HG03045 (cell line): ENCODE results near the gene TMEM163.
"Not testable (repeated sequence)": the region's sequence is repeated elsewhere in the genome, so short reads cannot be mapped to it uniquely, and the experiment has no call there.

Source experiments
- ATAC-seq: cut with Tn5 transposase; IDR thresholded peaks from one replicate; pipeline ENCODE4 v1.9.1; 2021; ENCODE audit warnings: mild to moderate bottlenecking, moderate library complexity; ENCODE audit not compliant: unreplicated experiment

The TMEM163 gene

GRCh38 chr2:134718817-134719814 lies at the start of gene TMEM163:
Gene TMEM163, minus strand, starts transcription at chr2:134719000.
- ATAC-seq, result peak; percentile 45

GRCh38 chr2:134766583-134766982 lies 47.8 kb upstream of the TMEM163 start:
- no peak for ATAC-seq

- no peak for ATAC-seq
Measured at GRCh38 chr2:134765987-134766386, 47.2 kb upstream of the TMEM163 start.

GRCh38 chr2:134764164-134764563 lies 45.4 kb upstream of the TMEM163 start:
- no peak for ATAC-seq

GRCh38 chr2:134763164-134763710 lies 44.4 kb upstream of the TMEM163 start:
- ATAC-seq, result no peak

- ATAC-seq, result no peak
Measured at GRCh38 chr2:134762508-134762907, 43.7 kb upstream of the TMEM163 start.

GRCh38 chr2:134760385-134760784 lies 41.6 kb upstream of the TMEM163 start:
- no peak for ATAC-seq

GRCh38 chr2:134758633-134759032 lies 39.8 kb upstream of the TMEM163 start:
- peak; percentile 83 for ATAC-seq

- not testable (repeated sequence) for ATAC-seq
Measured at GRCh38 chr2:134751981-134752380, 33.2 kb upstream of the TMEM163 start.

GRCh38 chr2:134745546-134745945 lies 26.7 kb upstream of the TMEM163 start:
- no peak for ATAC-seq

GRCh38 chr2:134745023-134745422 lies 26.2 kb upstream of the TMEM163 start:
- ATAC-seq, result no peak

GRCh38 chr2:134739879-134740301 lies 21.1 kb upstream of the TMEM163 start:
- peak; percentile 95 for ATAC-seq

- no peak for ATAC-seq
Measured at GRCh38 chr2:134739236-134739878, 20.6 kb upstream of the TMEM163 start.

GRCh38 chr2:134738141-134738870 lies 19.5 kb upstream of the TMEM163 start:
- ATAC-seq, result no peak

GRCh38 chr2:134737671-134738070 lies 18.9 kb upstream of the TMEM163 start:
- ATAC-seq, result no peak

- no peak for ATAC-seq
Measured at GRCh38 chr2:134736167-134736880, 17.5 kb upstream of the TMEM163 start.

GRCh38 chr2:134728163-134728562 lies 9.4 kb upstream of the TMEM163 start:
- no peak for ATAC-seq

- no peak for ATAC-seq
Measured at GRCh38 chr2:134727385-134727784, 8.6 kb upstream of the TMEM163 start.

GRCh38 chr2:134726645-134727044 lies 7.8 kb upstream of the TMEM163 start:
- no peak for ATAC-seq

- no peak for ATAC-seq
Measured at GRCh38 chr2:134725876-134726275, 7.1 kb upstream of the TMEM163 start.
